B cell (primary cell): ENCODE measurements around the gene TBCCD1.

Experiments
- CTCF ChIP-seq: fragments of 200-600 bp; IDR thresholded peaks from one replicate; pipeline ENCODE4 v1.8.0; 2022; ENCODE audit warnings: antibody characterized with exemption, mild to moderate bottlenecking
- EZH2 ChIP-seq: IDR thresholded peaks from 2 replicates; pipeline ENCODE4 v1.6.1; 2012; ENCODE audit warnings: borderline replicate concordance, low read depth, mild to moderate bottlenecking, moderate library complexity, low read length; ENCODE audit not compliant: insufficient read depth, poor library complexity, severe bottlenecking

GRCh38 chr3:186515125-186515524, 52.0 kb downstream of the TBCCD1 start:
- TF ChIP-seq CTCF (no peak), EZH2 (no peak)
